ENCODE measurements around the gene TLNRD1.
A peak's percentile ranks its signal among the peaks of the same experiment; 100 is the strongest.
"Not testable (repeated sequence)": the region's sequence is repeated elsewhere in the genome, so short reads cannot be mapped to it uniquely, and the experiment has no call there.

Gene TLNRD1

GRCh38 chr15:81000624-81001151 lies at the start of gene TLNRD1:
TLNRD1 (plus strand) TSS chr15:81000923; CDS start chr15:81002272, 1,349 bp downstream.
- TF ChIP-seq, protein P1, sequence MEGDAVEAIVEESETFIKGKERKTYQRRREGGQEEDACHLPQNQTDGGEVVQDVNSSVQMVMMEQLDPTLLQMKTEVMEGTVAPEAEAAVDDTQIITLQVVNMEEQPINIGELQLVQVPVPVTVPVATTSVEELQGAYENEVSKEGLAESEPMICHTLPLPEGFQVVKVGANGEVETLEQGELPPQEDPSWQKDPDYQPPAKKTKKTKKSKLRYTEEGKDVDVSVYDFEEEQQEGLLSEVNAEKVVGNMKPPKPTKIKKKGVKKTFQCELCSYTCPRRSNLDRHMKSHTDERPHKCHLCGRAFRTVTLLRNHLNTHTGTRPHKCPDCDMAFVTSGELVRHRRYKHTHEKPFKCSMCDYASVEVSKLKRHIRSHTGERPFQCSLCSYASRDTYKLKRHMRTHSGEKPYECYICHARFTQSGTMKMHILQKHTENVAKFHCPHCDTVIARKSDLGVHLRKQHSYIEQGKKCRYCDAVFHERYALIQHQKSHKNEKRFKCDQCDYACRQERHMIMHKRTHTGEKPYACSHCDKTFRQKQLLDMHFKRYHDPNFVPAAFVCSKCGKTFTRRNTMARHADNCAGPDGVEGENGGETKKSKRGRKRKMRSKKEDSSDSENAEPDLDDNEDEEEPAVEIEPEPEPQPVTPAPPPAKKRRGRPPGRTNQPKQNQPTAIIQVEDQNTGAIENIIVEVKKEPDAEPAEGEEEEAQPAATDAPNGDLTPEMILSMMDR (IDR thresholded peaks at IDR 0.05; ENCODE audit: extremely low read depth, insufficient read depth, missing control alignments), result no peak
- in situ Hi-C loops (cut with MboI; ENCODE audit: low pct_unique_long_range_greater_than_20kb, low sequenced_read_pairs, unreplicated experiment), result no loop called here
- DNase-seq (ENCODE audit: low spot score), result peak; percentile 92

- DNase-seq (ENCODE audit: low spot score), result no peak
- in situ Hi-C loops (cut with MboI; ENCODE audit: low pct_unique_long_range_greater_than_20kb, low sequenced_read_pairs, unreplicated experiment), result no loop called here
- TF ChIP-seq, protein P1 (IDR thresholded peaks at IDR 0.05; ENCODE audit: extremely low read depth, insufficient read depth, missing control alignments), result no peak
Observed at GRCh38 chr15:80951941-80952340, 48.8 kb upstream of the TLNRD1 start.

- in situ Hi-C loops (cut with MboI; ENCODE audit: low pct_unique_long_range_greater_than_20kb, low sequenced_read_pairs, unreplicated experiment), result no loop called here
Observed at GRCh38 chr15:80953001-80953952, 47.4 kb upstream of the TLNRD1 start.

DNA sequence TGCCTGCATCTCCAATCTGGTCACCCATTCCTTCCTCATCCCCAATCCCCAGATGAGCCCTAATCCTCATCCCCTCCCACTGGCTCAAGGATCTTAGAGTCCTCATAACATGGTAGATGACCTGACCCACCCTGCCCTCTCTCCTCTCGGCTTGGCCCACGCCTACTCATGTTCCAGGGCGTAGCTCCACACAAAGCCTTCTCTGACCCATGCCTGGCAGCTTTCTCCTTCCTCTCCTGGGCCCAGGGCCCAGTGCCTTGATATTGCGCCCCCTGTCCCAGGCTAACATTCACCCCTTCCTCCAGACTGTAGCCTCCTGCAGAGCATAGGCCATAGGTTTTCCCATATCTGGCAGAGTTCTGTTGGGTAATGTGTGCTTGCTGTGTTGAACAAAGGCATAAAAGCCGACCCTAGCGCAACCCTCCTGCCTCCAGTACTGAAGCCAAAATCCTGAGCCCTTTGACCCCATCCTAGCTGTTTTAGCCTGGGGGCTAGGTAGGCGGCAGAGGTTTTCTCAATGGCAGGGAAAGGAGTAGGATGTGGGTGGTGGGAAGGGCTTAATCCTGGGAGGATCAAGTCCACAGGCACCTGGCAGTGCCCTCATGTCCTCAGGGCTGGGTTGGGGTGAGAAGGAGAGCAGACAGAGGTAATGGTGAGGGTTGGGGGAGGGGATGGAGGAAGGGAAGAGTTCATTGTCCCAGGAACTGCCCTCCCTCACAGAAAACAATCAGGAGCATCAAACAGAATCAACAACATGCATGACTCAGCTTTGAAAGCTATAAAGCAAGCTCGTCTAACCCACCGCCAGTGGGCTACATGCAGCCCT lies 46.6 kb upstream of the TLNRD1 start:
- DNase-seq (ENCODE audit: low spot score), result no peak
- TF ChIP-seq, protein P1 (IDR thresholded peaks at IDR 0.05; ENCODE audit: extremely low read depth, insufficient read depth, missing control alignments), result no peak
- in situ Hi-C loops (cut with MboI; ENCODE audit: low pct_unique_long_range_greater_than_20kb, low sequenced_read_pairs, unreplicated experiment), result no loop called here

More at GRCh38 chr15:80953001-80953952, 47.4 kb upstream of the TLNRD1 start:
- DNase-seq (ENCODE audit: low spot score), result no peak
- TF ChIP-seq, protein P1 (IDR thresholded peaks at IDR 0.05; ENCODE audit: extremely low read depth, insufficient read depth, missing control alignments), result no peak

- in situ Hi-C loops (cut with MboI; ENCODE audit: low pct_unique_long_range_greater_than_20kb, low sequenced_read_pairs, unreplicated experiment); DNase-seq (ENCODE audit: low spot score): not testable (repeated sequence)
Observed at GRCh38 chr15:80955571-80956452, 44.9 kb upstream of the TLNRD1 start.

DNA sequence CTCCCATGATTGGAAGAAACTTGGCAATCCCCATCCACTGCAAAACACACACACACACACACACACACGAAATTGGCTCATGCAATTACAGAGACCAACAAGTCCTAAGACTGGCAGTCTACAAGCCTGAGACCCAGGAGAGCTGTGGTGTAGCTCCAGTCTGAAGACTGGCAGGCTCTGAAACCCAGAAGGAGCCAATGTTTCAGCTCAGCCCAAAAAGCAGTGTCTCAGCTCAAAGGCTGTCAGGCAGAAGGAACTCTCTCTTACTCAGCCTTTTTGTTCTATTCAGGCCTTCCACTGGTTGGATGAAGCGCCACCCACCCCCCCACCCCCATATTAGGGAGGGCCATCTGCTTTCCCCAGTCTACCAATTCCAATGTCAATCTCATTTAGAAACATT lies 43.2 kb upstream of the TLNRD1 start:
- TF ChIP-seq, protein P1 (IDR thresholded peaks at IDR 0.05; ENCODE audit: extremely low read depth, insufficient read depth, missing control alignments), result no peak
- DNase-seq (ENCODE audit: low spot score), result no peak
- in situ Hi-C loops (cut with MboI; ENCODE audit: low pct_unique_long_range_greater_than_20kb, low sequenced_read_pairs, unreplicated experiment), result no loop called here

Data from GM13977 (cell line).